Progenitor cell of endocrine pancreas (in vitro differentiated cells): Measurements from ENCODE around the gene RAPGEF1. TPM values are rescaled to one million over a fixed set of nuclear protein-coding genes. Genes with fewer than 3 reads are reported as not detected.
A peak's percentile ranks its signal among the peaks of the same experiment; 100 is the strongest.

Experiments used
- DNase-seq: peaks from one replicate; pipeline ENCODE4 v3.0.0; 2021; ENCODE audit warnings: low spot score; ENCODE audit not compliant: unreplicated experiment
- H3K27ac Mint-ChIP-seq: 2 replicates; pipeline ENCODE4 v1.8.0; 2021; ENCODE audit warnings: mild to moderate bottlenecking, moderate library complexity, mixed read lengths
- H3K27me3 Mint-ChIP-seq: 2 replicates; pipeline ENCODE4 v1.8.0; 2021; ENCODE audit warnings: mixed read lengths
- H3K36me3 Mint-ChIP-seq: 2 replicates; pipeline ENCODE4 v1.8.0; 2022; ENCODE audit warnings: mixed read lengths; ENCODE audit not compliant: insufficient read depth
- H3K4me1 Mint-ChIP-seq: 2 replicates; pipeline ENCODE4 v1.8.0; 2021; ENCODE audit warnings: low read depth, mixed read lengths
- H3K4me3 Mint-ChIP-seq: 2 replicates; pipeline ENCODE4 v1.8.0; 2021; ENCODE audit warnings: low read depth, mild to moderate bottlenecking, moderate library complexity, mixed read lengths
- H3K9me3 Mint-ChIP-seq: 2 replicates; pipeline ENCODE4 v1.8.0; 2021; ENCODE audit warnings: low read depth, mixed read lengths
- total RNA-seq: library from RNA; stranded (reverse); gene quantifications from 2 replicates; pipeline ENCODE4 v1.2.1, GENCODE V29; 2021
- TF ChIP-seq, protein P1 (sequence below): fragments of 200-600 bp; sonication (generic); IDR thresholded peaks from one replicate; pipeline ENCODE4 v1.5.0; 2021; ENCODE audit warnings: antibody characterized with exemption, mild to moderate bottlenecking; ENCODE audit not compliant: unreplicated experiment

Gene RAPGEF1
- total RNA-seq, 1 donor from 2014 or later, result 57.3 TPM

DNA sequence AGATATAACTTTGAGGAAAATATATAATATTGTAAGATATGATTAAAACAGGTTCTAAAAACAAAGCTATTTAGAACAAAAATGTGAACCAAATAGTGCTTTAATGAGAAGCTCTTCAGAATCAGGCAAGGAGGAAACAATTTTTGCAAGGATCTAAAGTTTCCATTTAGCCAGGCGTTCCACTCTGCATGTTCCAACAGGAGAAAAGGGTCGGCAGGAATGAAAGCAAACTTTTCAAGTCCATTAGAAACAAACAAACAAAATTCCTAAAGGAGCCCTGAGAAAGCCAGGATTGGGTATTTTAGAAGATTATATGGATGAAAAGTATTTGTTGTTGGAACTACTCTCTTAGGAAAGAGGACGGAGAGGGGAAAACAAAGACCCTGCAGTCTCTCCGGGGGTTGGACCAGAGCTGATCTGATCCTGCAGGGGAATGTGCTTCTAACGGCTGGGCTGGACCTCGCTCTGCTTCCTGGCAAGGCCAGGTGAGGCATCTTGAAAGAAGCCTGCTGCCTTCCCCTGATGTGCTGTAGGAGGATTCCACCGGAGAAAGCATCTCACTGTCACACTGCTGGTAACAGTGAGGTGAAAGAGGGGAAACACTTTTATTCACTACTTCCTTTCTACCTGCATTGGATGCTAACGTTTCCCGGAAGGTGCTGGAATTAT, 100.0 kb downstream of the RAPGEF1 start:
- Mint-ChIP-seq H3K9me3 (no peaks in the 10 kb centered on the region), H3K4me1 (peaks cover 9% of the 10 kb centered on the region), H3K27ac (no peak overlapping the region), H3K36me3 (no peaks in the 10 kb centered on the region), H3K4me3 (no peak overlapping the region), H3K27me3 (no peaks in the 10 kb centered on the region)
- DNase-seq, result no peak
- TF ChIP-seq, protein P1, sequence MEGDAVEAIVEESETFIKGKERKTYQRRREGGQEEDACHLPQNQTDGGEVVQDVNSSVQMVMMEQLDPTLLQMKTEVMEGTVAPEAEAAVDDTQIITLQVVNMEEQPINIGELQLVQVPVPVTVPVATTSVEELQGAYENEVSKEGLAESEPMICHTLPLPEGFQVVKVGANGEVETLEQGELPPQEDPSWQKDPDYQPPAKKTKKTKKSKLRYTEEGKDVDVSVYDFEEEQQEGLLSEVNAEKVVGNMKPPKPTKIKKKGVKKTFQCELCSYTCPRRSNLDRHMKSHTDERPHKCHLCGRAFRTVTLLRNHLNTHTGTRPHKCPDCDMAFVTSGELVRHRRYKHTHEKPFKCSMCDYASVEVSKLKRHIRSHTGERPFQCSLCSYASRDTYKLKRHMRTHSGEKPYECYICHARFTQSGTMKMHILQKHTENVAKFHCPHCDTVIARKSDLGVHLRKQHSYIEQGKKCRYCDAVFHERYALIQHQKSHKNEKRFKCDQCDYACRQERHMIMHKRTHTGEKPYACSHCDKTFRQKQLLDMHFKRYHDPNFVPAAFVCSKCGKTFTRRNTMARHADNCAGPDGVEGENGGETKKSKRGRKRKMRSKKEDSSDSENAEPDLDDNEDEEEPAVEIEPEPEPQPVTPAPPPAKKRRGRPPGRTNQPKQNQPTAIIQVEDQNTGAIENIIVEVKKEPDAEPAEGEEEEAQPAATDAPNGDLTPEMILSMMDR, result no peak

DNA sequence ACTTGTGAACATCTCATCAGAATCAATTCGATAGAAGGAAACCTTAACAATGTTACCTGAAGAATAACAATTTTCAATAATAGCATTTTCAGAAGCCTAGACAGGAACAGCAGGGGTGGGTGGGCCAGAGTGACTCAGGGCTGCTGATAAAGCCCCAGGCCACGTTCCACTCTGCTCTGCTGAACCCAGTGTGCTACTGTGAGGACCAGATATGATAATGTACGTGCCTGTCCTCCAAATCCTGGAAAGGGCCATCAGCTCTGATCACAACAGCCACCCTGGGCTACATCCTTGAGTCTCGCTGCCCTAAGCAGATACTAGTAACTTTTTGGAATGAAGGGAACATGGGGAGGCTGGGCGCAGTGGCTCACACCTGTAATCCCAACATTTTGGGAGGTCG, 103.3 kb downstream of the RAPGEF1 start:
- peaks cover 9% of the 10 kb centered on the region for H3K36me3 Mint-ChIP-seq
- H3K4me1 Mint-ChIP-seq, result peaks cover 13% of the 10 kb centered on the region
- H3K27me3 Mint-ChIP-seq, result no peaks in the 10 kb centered on the region
- TF ChIP-seq, protein P1, result no peak
- peak overlapping the region; percentile 93 for H3K27ac Mint-ChIP-seq
- DNase-seq, result no peak
- no peaks in the 10 kb centered on the region for H3K9me3 Mint-ChIP-seq
- H3K4me3 Mint-ChIP-seq, result no peak overlapping the region

DNA sequence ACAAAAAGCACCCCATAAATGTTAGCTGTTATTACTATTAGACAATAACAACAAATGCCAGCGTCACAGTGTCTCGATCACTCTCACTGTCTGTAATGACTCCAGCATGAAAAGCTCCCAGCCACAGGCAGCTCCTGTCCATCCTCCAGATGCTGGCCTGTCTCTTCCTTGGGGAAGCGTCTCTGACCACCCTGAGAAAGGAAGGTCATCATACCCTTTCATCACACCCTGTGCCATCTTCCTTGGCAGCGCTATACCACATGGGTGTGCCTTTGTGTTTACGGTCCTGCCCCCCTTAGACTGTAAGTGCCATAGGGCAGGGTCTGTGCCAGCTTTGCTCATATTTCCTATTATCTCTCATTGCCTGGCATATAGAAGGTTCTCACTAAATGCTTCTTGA, 104.0 kb downstream of the RAPGEF1 start:
- H3K27me3 Mint-ChIP-seq, result no peaks in the 10 kb centered on the region

DNA sequence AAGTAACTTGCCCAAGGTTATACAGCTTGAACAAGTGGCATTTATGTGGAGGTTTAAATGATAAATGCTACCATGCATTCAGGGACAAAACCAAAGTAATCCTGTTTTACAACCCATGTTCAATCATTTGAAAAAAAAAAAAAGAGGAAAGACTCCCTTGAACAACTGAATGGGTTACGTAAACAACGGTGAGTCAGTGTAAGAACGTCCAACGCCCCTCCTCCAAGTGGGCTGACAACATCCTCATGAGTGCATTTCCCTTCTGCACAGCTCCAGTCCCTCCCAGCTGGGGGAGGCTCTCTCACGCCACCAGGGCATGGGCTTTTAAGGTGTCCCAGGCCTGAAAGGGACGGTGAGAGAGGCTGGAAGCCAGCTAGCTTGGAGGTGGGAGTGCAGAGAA, 104.6 kb downstream of the RAPGEF1 start:
- Mint-ChIP-seq H3K27ac (peak overlapping the region; percentile 93), H3K4me3 (no peak overlapping the region), H3K27me3 (no peaks in the 10 kb centered on the region), H3K36me3 (peaks cover 13% of the 10 kb centered on the region), H3K4me1 (peaks cover 20% of the 10 kb centered on the region), H3K9me3 (no peaks in the 10 kb centered on the region)
- TF ChIP-seq, protein P1, result no peak
- DNase-seq, result peak; percentile 38

More for the DNA sequence above, 104.0 kb downstream of the RAPGEF1 start:
- H3K9me3 Mint-ChIP-seq, result no peaks in the 10 kb centered on the region
- peaks cover 13% of the 10 kb centered on the region for H3K36me3 Mint-ChIP-seq
- TF ChIP-seq, protein P1, result no peak
- no peak overlapping the region for H3K4me3 Mint-ChIP-seq
- peaks cover 17% of the 10 kb centered on the region for H3K4me1 Mint-ChIP-seq
- no peak for DNase-seq
- peak overlapping the region; percentile 93 for H3K27ac Mint-ChIP-seq

DNA sequence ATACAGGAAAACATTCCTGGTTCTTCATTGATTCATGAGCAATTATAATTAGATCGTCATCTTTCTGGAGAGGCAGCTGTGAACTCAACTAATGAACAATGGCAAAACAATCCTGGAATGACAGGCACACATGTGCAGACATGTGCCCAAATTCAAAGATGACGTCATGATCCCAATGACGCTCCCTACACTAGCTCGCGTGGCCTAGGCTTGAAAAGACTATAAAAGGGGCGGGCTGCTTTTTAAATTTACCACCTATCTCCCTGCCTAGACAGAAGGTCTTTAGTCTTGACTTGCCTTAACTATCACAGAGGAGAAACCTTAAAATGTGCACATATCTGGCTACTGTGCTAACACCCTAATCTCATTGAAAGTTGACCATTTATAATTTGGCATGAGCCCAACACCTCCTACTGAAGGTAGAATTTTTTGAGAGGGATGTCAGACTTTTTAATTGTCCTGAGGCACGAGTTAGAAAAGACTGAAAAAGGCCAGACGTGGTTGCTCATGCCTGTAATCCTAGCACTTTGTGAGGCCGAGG, 106.3 kb downstream of the RAPGEF1 start:
- Mint-ChIP-seq H3K4me3 (no peak overlapping the region), H3K27ac (no peak overlapping the region), H3K27me3 (no peaks in the 10 kb centered on the region), H3K9me3 (no peaks in the 10 kb centered on the region), H3K4me1 (peaks cover 20% of the 10 kb centered on the region), H3K36me3 (peaks cover 14% of the 10 kb centered on the region)
- no peak for DNase-seq
- TF ChIP-seq, protein P1, result no peak
